HL-60 (cell line): Measurements from ENCODE around the gene MVK.

ENCODE experiments used
- DNase-seq, 2 experiments: peaks; one replicate each; pipeline ENCODE4 v3.0.0-alpha.2; 2010 to 2020; ENCODE audit warnings: low read depth in 1 of 2, low spot score in 1 of 2
- H3K27ac ChIP-seq: fragments of 250-450 bp; sonication (Bioruptor Pico); replicated peaks from 2 replicates; pipeline ENCODE4 v1.5.1; 2020; ENCODE audit warnings: mild to moderate bottlenecking, moderate library complexity
- H3K27me3 ChIP-seq: fragments of 250-450 bp; sonication (Bioruptor Pico); 2 replicates; pipeline ENCODE4 v1.5.1; 2021; ENCODE audit warnings: mild to moderate bottlenecking, moderate library complexity; ENCODE audit not compliant: insufficient read depth, poor library complexity, severe bottlenecking
- H3K4me3 ChIP-seq: replicated peaks from 2 replicates; pipeline ENCODE4 v1.5.1; 2011; ENCODE audit warnings: mild to moderate bottlenecking, control low read depth, low read length; ENCODE audit not compliant: insufficient read depth
- CTCF ChIP-seq: IDR thresholded peaks from one replicate; pipeline ENCODE4 v1.5.1; 2011; ENCODE audit warnings: low read length, control low read depth, inconsistent platforms; ENCODE audit not compliant: insufficient read depth
- GABPA ChIP-seq: IDR thresholded peaks from 2 replicates; pipeline ENCODE4 v1.6.1; 2012; ENCODE audit warnings: low read depth
- POLR2AphosphoS5 ChIP-seq: IDR thresholded peaks from 2 replicates; pipeline ENCODE4 v1.6.1; 2012; ENCODE audit warnings: low read depth
- REST ChIP-seq: IDR thresholded peaks from 2 replicates; pipeline ENCODE4 v1.6.1; 2012; ENCODE audit warnings: low read depth; ENCODE audit not compliant: insufficient replicate concordance
- SPI1 ChIP-seq: IDR thresholded peaks from 2 replicates; pipeline ENCODE4 v1.6.1; 2012; ENCODE audit warnings: low read depth, mild to moderate bottlenecking, borderline replicate concordance

The MVK gene

GRCh38 chr12:109624467-109624866, 50.9 kb downstream of the MVK start:
- peaks cover 17% of the 10 kb centered on the region for H3K27me3 ChIP-seq
- DNase-seq = no peak
- no peak overlapping the region for H3K4me3 ChIP-seq
- TF ChIP-seq CTCF (no peak), GABPA (no peak), SPI1 (no peak)
- H3K27ac ChIP-seq = no peak overlapping the region

- DNase-seq = no peak
- peaks cover 17% of the 10 kb centered on the region for H3K27me3 ChIP-seq
- no peak overlapping the region for H3K4me3 ChIP-seq
- TF ChIP-seq REST = no peak
- TF ChIP-seq CTCF = no peak
- no peak for TF ChIP-seq GABPA
- no peak for TF ChIP-seq SPI1
- TF ChIP-seq POLR2AphosphoS5 = no peak
- no peak overlapping the region for H3K27ac ChIP-seq
These were observed 51.6 kb downstream of the MVK start for GRCh38 chr12:109625131-109625559.

- DNase-seq = no peak
- no peak overlapping the region for H3K4me3 ChIP-seq
- TF ChIP-seq CTCF (no peak), GABPA (no peak), SPI1 (no peak)
- H3K27ac ChIP-seq = no peak overlapping the region
- H3K27me3 ChIP-seq = peaks cover 17% of the 10 kb centered on the region
These were observed 52.3 kb downstream of the MVK start for GRCh38 chr12:109625749-109626377.

GRCh38 chr12:109626378-109627115, 53.0 kb downstream of the MVK start:
- Histone ChIP-seq H3K27me3 (peaks cover 12% of the 10 kb centered on the region), H3K4me3 (no peak overlapping the region), H3K27ac (no peak overlapping the region)
- no peak for DNase-seq
- TF ChIP-seq CTCF (no peak), POLR2AphosphoS5 (no peak), REST (no peak), GABPA (no peak), SPI1 (no peak)
